OCI-LY3 (cell line): ENCODE results near the gene PRKCE.

ENCODE experiments used
- CTCF ChIP-seq: fragments of 200-600, 300-600 bp; sonication (generic); IDR thresholded peaks from 2 replicates; pipeline ENCODE4 v1.5.1; 2014; ENCODE audit warnings: antibody characterized with exemption, low read length, low read depth
- EZH2phosphoT487 ChIP-seq: fragments of 200-600 bp; shearing (Covaris generic); IDR thresholded peaks from 2 replicates; pipeline ENCODE4 v1.6.1; 2018; ENCODE audit warnings: antibody characterized with exemption, mixed run types, low read depth

- TF ChIP-seq CTCF (no peak), EZH2phosphoT487 (no peak)
These were observed 419.6 kb downstream of the PRKCE start for GRCh38 chr2:46071074-46071473.
